GM12878 (cell line): ENCODE measurements around the gene HMGN1. TPM values are rescaled to one million over a fixed set of nuclear protein-coding genes. Genes with fewer than 3 reads are reported as not detected.

Experiments
- ATF3 ChIP-seq: IDR thresholded peaks from 2 replicates; pipeline ENCODE4 v1.6.1; 2011; ENCODE audit warnings: low read depth, mild to moderate bottlenecking, low read length, moderate library complexity, borderline replicate concordance; ENCODE audit errors: extremely low read depth
- ELK1 ChIP-seq: IDR thresholded peaks from 2 replicates; pipeline ENCODE4 v1.6.1; 2012; ENCODE audit warnings: low read depth, low read length, improper control_type of control experiment
- ESRRA ChIP-seq: IDR thresholded peaks from 2 replicates; pipeline ENCODE4 v1.6.1; 2012; ENCODE audit warnings: mild to moderate bottlenecking, low read length, improper control_type of control experiment
- HCFC1 ChIP-seq: fragments of 150-350 bp; IDR thresholded peaks from 2 replicates; pipeline ENCODE4 v1.6.1; 2014; ENCODE audit warnings: low read length
- HDAC6 ChIP-seq: fragments of 200-600 bp; sonication (generic); IDR thresholded peaks from one replicate; pipeline ENCODE4 v1.8.0; 2017; ENCODE audit warnings: antibody characterized with exemption; ENCODE audit not compliant: unreplicated experiment
- HDGF ChIP-seq: fragments of 450-650 bp; IDR thresholded peaks from 2 replicates; pipeline ENCODE4 v1.6.1; 2016; ENCODE audit warnings: antibody characterized with exemption
- POLR2A ChIP-seq: IDR thresholded peaks from 2 replicates; pipeline ENCODE4 v1.6.1; 2011; ENCODE audit warnings: low read depth, mild to moderate bottlenecking, low read length
- PRDM15 ChIP-seq: fragments of 450-650 bp; formaldehyde crosslinking; IDR thresholded peaks from 2 replicates; pipeline ENCODE4 v1.4.0; 2020; ENCODE audit warnings: mild to moderate bottlenecking, moderate library complexity
- RAD51 ChIP-seq: fragments of 450-650 bp; IDR thresholded peaks from 2 replicates; pipeline ENCODE4 v1.6.1; 2016; ENCODE audit warnings: moderate library complexity, mild to moderate bottlenecking, inconsistent platforms
- SMC3 ChIP-seq: IDR thresholded peaks from 2 replicates; pipeline ENCODE4 v1.6.1; 2011; ENCODE audit warnings: low read length, improper control_type of control experiment, borderline replicate concordance
- STAT3 ChIP-seq: IDR thresholded peaks from 2 replicates; pipeline ENCODE4 v1.6.1; 2011; ENCODE audit warnings: low read depth, low read length, improper control_type of control experiment
- ZSCAN29 ChIP-seq: fragments of 450-650 bp; IDR thresholded peaks from 2 replicates; pipeline ENCODE4 v1.6.1; 2017; ENCODE audit warnings: mild to moderate bottlenecking, moderate library complexity
- polyA plus RNA-seq, 11 experiments: library from polyadenylated mRNA; depleted of rRNA in 4 of 11; unstranded in 6 of 11; stranded (reverse) in 5 of 11; fragments of >200 nt; fragmentation: Nextera tagmentation in 4 of 11; fragmentation: Illumina TruSeq in 1 of 11; extraction: Ambion mirVana in 4 of 11; extraction: Trizol in 1 of 11; gene quantifications; 1 replicate in 1 of 11; 2 replicates in 10 of 11; pipeline versions ENCODE4 v1.2.1 to v1.2.3, GENCODE V29; 2011 to 2016; ENCODE audit warnings: inconsistent platforms in 2 of 11, missing spikeins in 2 of 11, low read depth in 1 of 11
- total RNA-seq, 4 experiments: library from RNA; depleted of rRNA in 3 of 4; stranded (reverse); fragments of >200 nt in 3 of 4; fragmentation: Illumina TruSeq in 1 of 4; extraction: Trizol in 1 of 4; gene quantifications; 2 replicates each; pipeline versions ENCODE4 v1.2.1 to v1.2.3, GENCODE V29; 2013 to 2021
- TF ChIP-seq, protein P1 (sequence below): IDR thresholded peaks from 2 replicates; pipeline ENCODE4 v1.6.1; 2011; ENCODE audit warnings: low read depth, low read length, improper control_type of control experiment, borderline replicate concordance
- TF ChIP-seq, protein P2 (sequence below): fragments of 450-650 bp; IDR thresholded peaks from 2 replicates; pipeline ENCODE4 v1.6.1; 2016; ENCODE audit warnings: mild to moderate bottlenecking, moderate library complexity, borderline replicate concordance

The HMGN1 gene
- total and polyA plus RNA-seq, 10 of the 15 experiments (the other 5 are each of a cell fraction or from before 2014, with no cell fraction given) = 120 to 798 (median 396) TPM

- TF ChIP-seq ELK1 = no peak
- TF ChIP-seq POLR2A = no peak
- no peak for TF ChIP-seq STAT3
- TF ChIP-seq SMC3 = no peak
- no peak for TF ChIP-seq PRDM15
- TF ChIP-seq, protein P1, sequence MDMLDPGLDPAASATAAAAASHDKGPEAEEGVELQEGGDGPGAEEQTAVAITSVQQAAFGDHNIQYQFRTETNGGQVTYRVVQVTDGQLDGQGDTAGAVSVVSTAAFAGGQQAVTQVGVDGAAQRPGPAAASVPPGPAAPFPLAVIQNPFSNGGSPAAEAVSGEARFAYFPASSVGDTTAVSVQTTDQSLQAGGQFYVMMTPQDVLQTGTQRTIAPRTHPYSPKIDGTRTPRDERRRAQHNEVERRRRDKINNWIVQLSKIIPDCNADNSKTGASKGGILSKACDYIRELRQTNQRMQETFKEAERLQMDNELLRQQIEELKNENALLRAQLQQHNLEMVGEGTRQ = no peak
- TF ChIP-seq RAD51 = no peak
- TF ChIP-seq, protein P2, sequence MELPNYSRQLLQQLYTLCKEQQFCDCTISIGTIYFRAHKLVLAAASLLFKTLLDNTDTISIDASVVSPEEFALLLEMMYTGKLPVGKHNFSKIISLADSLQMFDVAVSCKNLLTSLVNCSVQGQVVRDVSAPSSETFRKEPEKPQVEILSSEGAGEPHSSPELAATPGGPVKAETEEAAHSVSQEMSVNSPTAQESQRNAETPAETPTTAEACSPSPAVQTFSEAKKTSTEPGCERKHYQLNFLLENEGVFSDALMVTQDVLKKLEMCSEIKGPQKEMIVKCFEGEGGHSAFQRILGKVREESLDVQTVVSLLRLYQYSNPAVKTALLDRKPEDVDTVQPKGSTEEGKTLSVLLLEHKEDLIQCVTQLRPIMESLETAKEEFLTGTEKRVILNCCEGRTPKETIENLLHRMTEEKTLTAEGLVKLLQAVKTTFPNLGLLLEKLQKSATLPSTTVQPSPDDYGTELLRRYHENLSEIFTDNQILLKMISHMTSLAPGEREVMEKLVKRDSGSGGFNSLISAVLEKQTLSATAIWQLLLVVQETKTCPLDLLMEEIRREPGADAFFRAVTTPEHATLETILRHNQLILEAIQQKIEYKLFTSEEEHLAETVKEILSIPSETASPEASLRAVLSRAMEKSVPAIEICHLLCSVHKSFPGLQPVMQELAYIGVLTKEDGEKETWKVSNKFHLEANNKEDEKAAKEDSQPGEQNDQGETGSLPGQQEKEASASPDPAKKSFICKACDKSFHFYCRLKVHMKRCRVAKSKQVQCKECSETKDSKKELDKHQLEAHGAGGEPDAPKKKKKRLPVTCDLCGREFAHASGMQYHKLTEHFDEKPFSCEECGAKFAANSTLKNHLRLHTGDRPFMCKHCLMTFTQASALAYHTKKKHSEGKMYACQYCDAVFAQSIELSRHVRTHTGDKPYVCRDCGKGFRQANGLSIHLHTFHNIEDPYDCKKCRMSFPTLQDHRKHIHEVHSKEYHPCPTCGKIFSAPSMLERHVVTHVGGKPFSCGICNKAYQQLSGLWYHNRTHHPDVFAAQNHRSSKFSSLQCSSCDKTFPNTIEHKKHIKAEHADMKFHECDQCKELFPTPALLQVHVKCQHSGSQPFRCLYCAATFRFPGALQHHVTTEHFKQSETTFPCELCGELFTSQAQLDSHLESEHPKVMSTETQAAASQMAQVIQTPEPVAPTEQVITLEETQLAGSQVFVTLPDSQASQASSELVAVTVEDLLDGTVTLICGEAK = no peak
- no peak for TF ChIP-seq ESRRA
- no peak for TF ChIP-seq HDAC6
- TF ChIP-seq ATF3 = no peak
- TF ChIP-seq HDGF = no peak
- no peak for TF ChIP-seq ZSCAN29
- TF ChIP-seq HCFC1 = no peak
These were observed 16.7 kb downstream of the HMGN1 start (continued) for GRCh38 chr21:39332175-39332574.
